Measurements from ENCODE around the gene NPBWR2.

DNA sequence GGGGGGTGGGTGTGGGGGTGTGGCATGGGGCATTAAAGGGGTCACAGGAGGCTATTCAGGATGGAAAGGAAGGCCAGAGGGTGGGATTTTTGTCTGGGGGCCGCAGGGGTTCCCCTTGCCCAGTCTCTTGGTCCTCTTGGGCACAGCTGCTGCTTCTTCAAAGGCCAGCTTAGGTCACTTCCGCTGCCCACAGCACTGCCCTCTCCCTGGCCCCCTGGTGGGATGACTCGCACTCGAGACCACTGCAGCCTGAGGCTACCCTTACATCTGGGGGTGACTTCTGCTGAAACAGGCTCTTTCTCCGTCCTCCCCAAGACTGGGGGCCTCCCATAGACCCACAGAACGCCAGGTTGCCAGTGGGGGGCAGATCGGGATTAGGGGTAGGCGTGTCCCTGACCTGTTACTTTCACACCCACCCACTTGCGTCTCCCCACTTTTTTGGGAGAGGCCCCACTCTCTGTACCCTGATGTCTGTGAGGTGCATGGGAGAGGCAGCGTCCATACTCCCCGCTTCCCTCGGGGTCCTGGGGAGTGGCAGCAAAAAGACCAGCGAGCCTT lies 24.5 kb downstream of the NPBWR2 start:
- TF ChIP-seq, protein P1, sequence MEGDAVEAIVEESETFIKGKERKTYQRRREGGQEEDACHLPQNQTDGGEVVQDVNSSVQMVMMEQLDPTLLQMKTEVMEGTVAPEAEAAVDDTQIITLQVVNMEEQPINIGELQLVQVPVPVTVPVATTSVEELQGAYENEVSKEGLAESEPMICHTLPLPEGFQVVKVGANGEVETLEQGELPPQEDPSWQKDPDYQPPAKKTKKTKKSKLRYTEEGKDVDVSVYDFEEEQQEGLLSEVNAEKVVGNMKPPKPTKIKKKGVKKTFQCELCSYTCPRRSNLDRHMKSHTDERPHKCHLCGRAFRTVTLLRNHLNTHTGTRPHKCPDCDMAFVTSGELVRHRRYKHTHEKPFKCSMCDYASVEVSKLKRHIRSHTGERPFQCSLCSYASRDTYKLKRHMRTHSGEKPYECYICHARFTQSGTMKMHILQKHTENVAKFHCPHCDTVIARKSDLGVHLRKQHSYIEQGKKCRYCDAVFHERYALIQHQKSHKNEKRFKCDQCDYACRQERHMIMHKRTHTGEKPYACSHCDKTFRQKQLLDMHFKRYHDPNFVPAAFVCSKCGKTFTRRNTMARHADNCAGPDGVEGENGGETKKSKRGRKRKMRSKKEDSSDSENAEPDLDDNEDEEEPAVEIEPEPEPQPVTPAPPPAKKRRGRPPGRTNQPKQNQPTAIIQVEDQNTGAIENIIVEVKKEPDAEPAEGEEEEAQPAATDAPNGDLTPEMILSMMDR (IDR thresholded peaks at IDR 0.05) = no peak
- TF ChIP-seq POLR2AphosphoS5 (IDR thresholded peaks at IDR 0.05) (no peak), EP300 (IDR thresholded peaks at IDR 0.05) (no peak)
